ENCODE results near the gene CYP4F11. TPM values are rescaled to one million over a fixed set of nuclear protein-coding genes. Genes with fewer than 3 reads are reported as not detected.

The CYP4F11 gene
- total and polyA plus RNA-seq, 2 experiments from 2014 or later: not detected

GRCh38 chr19:15979293-15979692, 45.0 kb upstream of the CYP4F11 start:
- peaks cover 24% of the 10 kb centered on the region for H3K36me3 Mint-ChIP-seq (ENCODE audit: low read depth)
- H3K4me3 Mint-ChIP-seq: no peak overlapping the region
- Histone ChIP-seq H3K4me1 (ENCODE audit: insufficient read depth) (no peaks in the 10 kb centered on the region), H3K36me3 (ENCODE audit: insufficient read depth) (peaks cover 8% of the 10 kb centered on the region; the same call in 1 of the 2 replicates), H3K27ac (ENCODE audit: low read depth) (no peak overlapping the region), H2AFZ (no peak overlapping the region), H4K20me1 (replicated peaks; ENCODE audit: insufficient read depth) (no peaks in the 10 kb centered on the region), H3K9me2 (ENCODE audit: insufficient read depth) (no peaks in the 10 kb centered on the region), H3K4me2 (no peak overlapping the region), H3K79me2 (replicated peaks; ENCODE audit: insufficient read depth) (no peaks in the 10 kb centered on the region), H3K27me3 (ENCODE audit: insufficient read depth) (no peaks in the 10 kb centered on the region), H3F3A (replicated peaks; ENCODE audit: low read depth) (no peaks in the 10 kb centered on the region), H3K4me3 (no peak overlapping the region)
- no peak for DNase-seq (ENCODE audit: low spot score)
- no peak for ATAC-seq
- H3K27me3 Mint-ChIP-seq (ENCODE audit: insufficient read depth, low read depth, poor library complexity): no peaks in the 10 kb centered on the region
- no peaks in the 10 kb centered on the region for H3K4me1 Mint-ChIP-seq
- peaks cover 93% of the 10 kb centered on the region for H3K9me3 Mint-ChIP-seq
- H3K27ac Mint-ChIP-seq: no peak overlapping the region
- TF ChIP-seq ZNF114 (CRISPR knock-in tag; IDR thresholded peaks at IDR 0.05) (no peak), STAT1 (IDR thresholded peaks at IDR 0.05; ENCODE audit: unreplicated experiment) (no peak), CREB1 (CRISPR knock-in tag; IDR thresholded peaks at IDR 0.05; ENCODE audit: low read depth) (no peak), ZNF331 (CRISPR knock-in tag; IDR thresholded peaks at IDR 0.05; ENCODE audit: low read depth) (no peak), EZH2phosphoT487 (IDR thresholded peaks at IDR 0.05; ENCODE audit: unreplicated experiment) (no peak), EZH2 (IDR thresholded peaks at IDR 0.05; ENCODE audit: low read depth, unreplicated experiment) (no peak), ETS1 (IDR thresholded peaks at IDR 0.05) (no peak), JUNB (IDR thresholded peaks at IDR 0.05; ENCODE audit: unreplicated experiment) (no peak)
- TF ChIP-seq, protein P1, sequence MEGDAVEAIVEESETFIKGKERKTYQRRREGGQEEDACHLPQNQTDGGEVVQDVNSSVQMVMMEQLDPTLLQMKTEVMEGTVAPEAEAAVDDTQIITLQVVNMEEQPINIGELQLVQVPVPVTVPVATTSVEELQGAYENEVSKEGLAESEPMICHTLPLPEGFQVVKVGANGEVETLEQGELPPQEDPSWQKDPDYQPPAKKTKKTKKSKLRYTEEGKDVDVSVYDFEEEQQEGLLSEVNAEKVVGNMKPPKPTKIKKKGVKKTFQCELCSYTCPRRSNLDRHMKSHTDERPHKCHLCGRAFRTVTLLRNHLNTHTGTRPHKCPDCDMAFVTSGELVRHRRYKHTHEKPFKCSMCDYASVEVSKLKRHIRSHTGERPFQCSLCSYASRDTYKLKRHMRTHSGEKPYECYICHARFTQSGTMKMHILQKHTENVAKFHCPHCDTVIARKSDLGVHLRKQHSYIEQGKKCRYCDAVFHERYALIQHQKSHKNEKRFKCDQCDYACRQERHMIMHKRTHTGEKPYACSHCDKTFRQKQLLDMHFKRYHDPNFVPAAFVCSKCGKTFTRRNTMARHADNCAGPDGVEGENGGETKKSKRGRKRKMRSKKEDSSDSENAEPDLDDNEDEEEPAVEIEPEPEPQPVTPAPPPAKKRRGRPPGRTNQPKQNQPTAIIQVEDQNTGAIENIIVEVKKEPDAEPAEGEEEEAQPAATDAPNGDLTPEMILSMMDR (conservative IDR thresholded peaks at IDR 0.05; ENCODE audit: low read depth in 2 of 2): no peak
- TF ChIP-seq, protein P2, sequence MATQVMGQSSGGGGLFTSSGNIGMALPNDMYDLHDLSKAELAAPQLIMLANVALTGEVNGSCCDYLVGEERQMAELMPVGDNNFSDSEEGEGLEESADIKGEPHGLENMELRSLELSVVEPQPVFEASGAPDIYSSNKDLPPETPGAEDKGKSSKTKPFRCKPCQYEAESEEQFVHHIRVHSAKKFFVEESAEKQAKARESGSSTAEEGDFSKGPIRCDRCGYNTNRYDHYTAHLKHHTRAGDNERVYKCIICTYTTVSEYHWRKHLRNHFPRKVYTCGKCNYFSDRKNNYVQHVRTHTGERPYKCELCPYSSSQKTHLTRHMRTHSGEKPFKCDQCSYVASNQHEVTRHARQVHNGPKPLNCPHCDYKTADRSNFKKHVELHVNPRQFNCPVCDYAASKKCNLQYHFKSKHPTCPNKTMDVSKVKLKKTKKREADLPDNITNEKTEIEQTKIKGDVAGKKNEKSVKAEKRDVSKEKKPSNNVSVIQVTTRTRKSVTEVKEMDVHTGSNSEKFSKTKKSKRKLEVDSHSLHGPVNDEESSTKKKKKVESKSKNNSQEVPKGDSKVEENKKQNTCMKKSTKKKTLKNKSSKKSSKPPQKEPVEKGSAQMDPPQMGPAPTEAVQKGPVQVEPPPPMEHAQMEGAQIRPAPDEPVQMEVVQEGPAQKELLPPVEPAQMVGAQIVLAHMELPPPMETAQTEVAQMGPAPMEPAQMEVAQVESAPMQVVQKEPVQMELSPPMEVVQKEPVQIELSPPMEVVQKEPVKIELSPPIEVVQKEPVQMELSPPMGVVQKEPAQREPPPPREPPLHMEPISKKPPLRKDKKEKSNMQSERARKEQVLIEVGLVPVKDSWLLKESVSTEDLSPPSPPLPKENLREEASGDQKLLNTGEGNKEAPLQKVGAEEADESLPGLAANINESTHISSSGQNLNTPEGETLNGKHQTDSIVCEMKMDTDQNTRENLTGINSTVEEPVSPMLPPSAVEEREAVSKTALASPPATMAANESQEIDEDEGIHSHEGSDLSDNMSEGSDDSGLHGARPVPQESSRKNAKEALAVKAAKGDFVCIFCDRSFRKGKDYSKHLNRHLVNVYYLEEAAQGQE (IDR thresholded peaks at IDR 0.05; ENCODE audit: unreplicated experiment): no peak
- TF ChIP-seq, protein P3, sequence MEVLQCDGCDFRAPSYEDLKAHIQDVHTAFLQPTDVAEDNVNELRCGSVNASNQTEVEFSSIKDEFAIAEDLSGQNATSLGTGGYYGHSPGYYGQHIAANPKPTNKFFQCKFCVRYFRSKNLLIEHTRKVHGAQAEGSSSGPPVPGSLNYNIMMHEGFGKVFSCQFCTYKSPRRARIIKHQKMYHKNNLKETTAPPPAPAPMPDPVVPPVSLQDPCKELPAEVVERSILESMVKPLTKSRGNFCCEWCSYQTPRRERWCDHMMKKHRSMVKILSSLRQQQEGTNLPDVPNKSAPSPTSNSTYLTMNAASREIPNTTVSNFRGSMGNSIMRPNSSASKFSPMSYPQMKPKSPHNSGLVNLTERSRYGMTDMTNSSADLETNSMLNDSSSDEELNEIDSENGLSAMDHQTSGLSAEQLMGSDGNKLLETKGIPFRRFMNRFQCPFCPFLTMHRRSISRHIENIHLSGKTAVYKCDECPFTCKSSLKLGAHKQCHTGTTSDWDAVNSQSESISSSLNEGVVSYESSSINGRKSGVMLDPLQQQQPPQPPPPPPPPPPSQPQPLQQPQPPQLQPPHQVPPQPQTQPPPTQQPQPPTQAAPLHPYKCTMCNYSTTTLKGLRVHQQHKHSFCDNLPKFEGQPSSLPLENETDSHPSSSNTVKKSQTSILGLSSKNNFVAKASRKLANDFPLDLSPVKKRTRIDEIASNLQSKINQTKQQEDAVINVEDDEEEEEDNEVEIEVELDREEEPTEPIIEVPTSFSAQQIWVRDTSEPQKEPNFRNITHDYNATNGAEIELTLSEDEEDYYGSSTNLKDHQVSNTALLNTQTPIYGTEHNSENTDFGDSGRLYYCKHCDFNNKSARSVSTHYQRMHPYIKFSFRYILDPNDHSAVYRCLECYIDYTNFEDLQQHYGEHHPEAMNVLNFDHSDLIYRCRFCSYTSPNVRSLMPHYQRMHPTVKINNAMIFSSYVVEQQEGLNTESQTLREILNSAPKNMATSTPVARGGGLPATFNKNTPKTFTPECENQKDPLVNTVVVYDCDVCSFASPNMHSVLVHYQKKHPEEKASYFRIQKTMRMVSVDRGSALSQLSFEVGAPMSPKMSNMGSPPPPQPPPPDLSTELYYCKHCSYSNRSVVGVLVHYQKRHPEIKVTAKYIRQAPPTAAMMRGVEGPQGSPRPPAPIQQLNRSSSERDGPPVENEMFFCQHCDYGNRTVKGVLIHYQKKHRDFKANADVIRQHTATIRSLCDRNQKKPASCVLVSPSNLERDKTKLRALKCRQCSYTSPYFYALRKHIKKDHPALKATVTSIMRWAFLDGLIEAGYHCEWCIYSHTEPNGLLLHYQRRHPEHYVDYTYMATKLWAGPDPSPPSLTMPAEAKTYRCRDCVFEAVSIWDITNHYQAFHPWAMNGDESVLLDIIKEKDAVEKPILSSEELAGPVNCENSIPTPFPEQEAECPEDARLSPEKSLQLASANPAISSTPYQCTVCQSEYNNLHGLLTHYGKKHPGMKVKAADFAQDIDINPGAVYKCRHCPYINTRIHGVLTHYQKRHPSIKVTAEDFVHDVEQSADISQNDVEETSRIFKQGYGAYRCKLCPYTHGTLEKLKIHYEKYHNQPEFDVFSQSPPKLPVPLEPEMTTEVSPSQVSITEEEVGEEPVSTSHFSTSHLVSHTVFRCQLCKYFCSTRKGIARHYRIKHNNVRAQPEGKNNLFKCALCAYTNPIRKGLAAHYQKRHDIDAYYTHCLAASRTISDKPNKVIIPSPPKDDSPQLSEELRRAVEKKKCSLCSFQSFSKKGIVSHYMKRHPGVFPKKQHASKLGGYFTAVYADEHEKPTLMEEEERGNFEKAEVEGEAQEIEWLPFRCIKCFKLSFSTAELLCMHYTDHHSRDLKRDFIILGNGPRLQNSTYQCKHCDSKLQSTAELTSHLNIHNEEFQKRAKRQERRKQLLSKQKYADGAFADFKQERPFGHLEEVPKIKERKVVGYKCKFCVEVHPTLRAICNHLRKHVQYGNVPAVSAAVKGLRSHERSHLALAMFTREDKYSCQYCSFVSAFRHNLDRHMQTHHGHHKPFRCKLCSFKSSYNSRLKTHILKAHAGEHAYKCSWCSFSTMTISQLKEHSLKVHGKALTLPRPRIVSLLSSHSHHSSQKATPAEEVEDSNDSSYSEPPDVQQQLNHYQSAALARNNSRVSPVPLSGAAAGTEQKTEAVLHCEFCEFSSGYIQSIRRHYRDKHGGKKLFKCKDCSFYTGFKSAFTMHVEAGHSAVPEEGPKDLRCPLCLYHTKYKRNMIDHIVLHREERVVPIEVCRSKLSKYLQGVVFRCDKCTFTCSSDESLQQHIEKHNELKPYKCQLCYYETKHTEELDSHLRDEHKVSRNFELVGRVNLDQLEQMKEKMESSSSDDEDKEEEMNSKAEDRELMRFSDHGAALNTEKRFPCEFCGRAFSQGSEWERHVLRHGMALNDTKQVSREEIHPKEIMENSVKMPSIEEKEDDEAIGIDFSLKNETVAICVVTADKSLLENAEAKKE (CRISPR knock-in tag; IDR thresholded peaks at IDR 0.05): no peak

Measured in GM23338 (cell line).